PFSK-1 (cell line): Measurements from ENCODE around the gene TXNDC8.

ENCODE experiments used
- FOXP2 ChIP-seq: optimal IDR thresholded peaks from 2 replicates; pipeline ENCODE3; 2011; ENCODE audit warnings: borderline replicate concordance, control low read depth, inconsistent platforms; ENCODE audit not compliant: insufficient read depth; ENCODE audit errors: extremely low read length, extremely low read depth
- POLR2AphosphoS5 ChIP-seq: IDR thresholded peaks from 2 replicates; pipeline ENCODE4 v1.6.1; 2012; ENCODE audit warnings: low read depth, mild to moderate bottlenecking, control low read depth, low read length, moderate library complexity
- SIN3A ChIP-seq: IDR thresholded peaks from 2 replicates; pipeline ENCODE4 v1.6.1; 2012; ENCODE audit warnings: mild to moderate bottlenecking, low read length, moderate library complexity, borderline replicate concordance; ENCODE audit not compliant: insufficient read depth
- TAF1 ChIP-seq: IDR thresholded peaks from 2 replicates; pipeline ENCODE4 v1.6.1; 2012; ENCODE audit warnings: low read length, control low read depth, borderline replicate concordance; ENCODE audit not compliant: insufficient read depth
- TF ChIP-seq, protein P1 (sequence below), 2 experiments: IDR thresholded peaks; 2 replicates each; pipeline versions ENCODE4 v1.6.1 to v1.8.0; 2011 to 2012; ENCODE audit warnings: low read depth in 2 of 2, low read length in 2 of 2, control low read depth in 1 of 2, inconsistent platforms in 1 of 2, mild to moderate bottlenecking in 1 of 2, moderate library complexity in 1 of 2; ENCODE audit not compliant: insufficient read depth in 1 of 2

TXNDC8 gene

GRCh38 chr9:110346325-110346724, 8.7 kb upstream of the TXNDC8 start:
- TF ChIP-seq TAF1: no peak
- no peak for TF ChIP-seq FOXP2
- no peak for TF ChIP-seq SIN3A
- TF ChIP-seq, protein P1, sequence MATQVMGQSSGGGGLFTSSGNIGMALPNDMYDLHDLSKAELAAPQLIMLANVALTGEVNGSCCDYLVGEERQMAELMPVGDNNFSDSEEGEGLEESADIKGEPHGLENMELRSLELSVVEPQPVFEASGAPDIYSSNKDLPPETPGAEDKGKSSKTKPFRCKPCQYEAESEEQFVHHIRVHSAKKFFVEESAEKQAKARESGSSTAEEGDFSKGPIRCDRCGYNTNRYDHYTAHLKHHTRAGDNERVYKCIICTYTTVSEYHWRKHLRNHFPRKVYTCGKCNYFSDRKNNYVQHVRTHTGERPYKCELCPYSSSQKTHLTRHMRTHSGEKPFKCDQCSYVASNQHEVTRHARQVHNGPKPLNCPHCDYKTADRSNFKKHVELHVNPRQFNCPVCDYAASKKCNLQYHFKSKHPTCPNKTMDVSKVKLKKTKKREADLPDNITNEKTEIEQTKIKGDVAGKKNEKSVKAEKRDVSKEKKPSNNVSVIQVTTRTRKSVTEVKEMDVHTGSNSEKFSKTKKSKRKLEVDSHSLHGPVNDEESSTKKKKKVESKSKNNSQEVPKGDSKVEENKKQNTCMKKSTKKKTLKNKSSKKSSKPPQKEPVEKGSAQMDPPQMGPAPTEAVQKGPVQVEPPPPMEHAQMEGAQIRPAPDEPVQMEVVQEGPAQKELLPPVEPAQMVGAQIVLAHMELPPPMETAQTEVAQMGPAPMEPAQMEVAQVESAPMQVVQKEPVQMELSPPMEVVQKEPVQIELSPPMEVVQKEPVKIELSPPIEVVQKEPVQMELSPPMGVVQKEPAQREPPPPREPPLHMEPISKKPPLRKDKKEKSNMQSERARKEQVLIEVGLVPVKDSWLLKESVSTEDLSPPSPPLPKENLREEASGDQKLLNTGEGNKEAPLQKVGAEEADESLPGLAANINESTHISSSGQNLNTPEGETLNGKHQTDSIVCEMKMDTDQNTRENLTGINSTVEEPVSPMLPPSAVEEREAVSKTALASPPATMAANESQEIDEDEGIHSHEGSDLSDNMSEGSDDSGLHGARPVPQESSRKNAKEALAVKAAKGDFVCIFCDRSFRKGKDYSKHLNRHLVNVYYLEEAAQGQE (IDR thresholded peaks at IDR 0.05; ENCODE audit: insufficient read depth in 1 of 2, low read depth in 2 of 2, low read length in 2 of 2): no peak
- TF ChIP-seq POLR2AphosphoS5: no peak

- TF ChIP-seq, protein P1 (IDR thresholded peaks at IDR 0.05; ENCODE audit: insufficient read depth in 1 of 2, low read depth in 2 of 2, low read length in 2 of 2): no peak
- no peak for TF ChIP-seq POLR2AphosphoS5
- no peak for TF ChIP-seq TAF1
- TF ChIP-seq SIN3A: no peak
- TF ChIP-seq FOXP2: no peak
These were observed 7.2 kb upstream of the TXNDC8 start for GRCh38 chr9:110344821-110345220.

DNA sequence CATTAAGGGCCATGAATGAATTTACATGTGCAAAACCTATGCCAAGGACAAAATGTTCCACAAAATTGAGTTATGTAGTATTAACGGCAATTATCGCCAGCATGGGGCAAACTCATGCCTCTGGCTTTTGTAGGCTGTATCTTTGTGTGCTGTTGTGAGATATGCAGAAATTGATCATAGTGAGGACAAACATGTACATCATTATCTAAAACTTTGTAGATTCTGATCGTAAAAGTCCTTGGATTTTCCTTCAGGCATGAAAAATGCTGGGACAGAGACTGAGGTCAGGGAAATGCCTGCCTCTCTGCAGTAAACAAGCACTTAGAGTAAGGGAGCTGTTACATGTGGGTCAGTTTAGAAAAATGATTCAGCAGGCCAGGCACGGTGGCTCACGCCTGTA, 5.9 kb upstream of the TXNDC8 start:
- TF ChIP-seq SIN3A: no peak
- no peak for TF ChIP-seq POLR2AphosphoS5
- no peak for TF ChIP-seq FOXP2
- TF ChIP-seq, protein P1 (IDR thresholded peaks at IDR 0.05; ENCODE audit: insufficient read depth in 1 of 2, low read depth in 2 of 2, low read length in 2 of 2): no peak
- no peak for TF ChIP-seq TAF1

GRCh38 chr9:110340306-110340705, 2.6 kb upstream of the TXNDC8 start:
- no peak for TF ChIP-seq SIN3A
- no peak for TF ChIP-seq POLR2AphosphoS5
- TF ChIP-seq, protein P1 (IDR thresholded peaks at IDR 0.05; ENCODE audit: insufficient read depth in 1 of 2, low read depth in 2 of 2, low read length in 2 of 2): no peak
- TF ChIP-seq FOXP2: no peak
- no peak for TF ChIP-seq TAF1

DNA sequence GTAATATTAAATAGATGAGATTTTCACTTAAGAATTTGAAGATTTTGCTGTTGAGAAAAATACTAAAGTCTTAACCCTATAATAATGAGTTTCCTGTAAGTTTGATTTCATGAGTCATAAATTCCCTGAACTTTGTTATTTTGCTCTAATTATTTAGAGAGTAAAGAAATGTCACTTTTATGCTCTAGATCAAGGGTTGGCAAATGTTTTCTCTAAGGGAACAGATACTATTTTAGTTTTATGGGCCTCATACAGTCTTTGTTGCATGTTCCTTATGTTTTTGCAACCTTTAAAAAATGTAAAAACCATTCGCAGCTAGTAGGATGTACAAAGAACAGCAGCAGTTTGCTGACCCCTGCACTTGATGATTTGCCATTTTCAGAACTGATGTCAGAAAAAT, 480 bp upstream of the TXNDC8 start:
- TF ChIP-seq SIN3A (no peak), FOXP2 (no peak), TAF1 (no peak), POLR2AphosphoS5 (no peak)
- TF ChIP-seq, protein P1 (IDR thresholded peaks at IDR 0.05; ENCODE audit: insufficient read depth in 1 of 2, low read depth in 2 of 2, low read length in 2 of 2): no peak
